NCI-H2196 treated with DMSO at 0.1 percent for 48 hours (cell line): Measurements from ENCODE around the gene TUBA8.
"Not testable (repeated sequence)": the region's sequence is repeated elsewhere in the genome, so short reads cannot be mapped to it uniquely, and the experiment has no call there.

Experiments used
- DNase-seq: peaks from one replicate; lab custom pipeline; 2025; ENCODE audit not compliant: unreplicated experiment; lab: John Stamatoyannopoulos, UW

TUBA8 gene

DNA sequence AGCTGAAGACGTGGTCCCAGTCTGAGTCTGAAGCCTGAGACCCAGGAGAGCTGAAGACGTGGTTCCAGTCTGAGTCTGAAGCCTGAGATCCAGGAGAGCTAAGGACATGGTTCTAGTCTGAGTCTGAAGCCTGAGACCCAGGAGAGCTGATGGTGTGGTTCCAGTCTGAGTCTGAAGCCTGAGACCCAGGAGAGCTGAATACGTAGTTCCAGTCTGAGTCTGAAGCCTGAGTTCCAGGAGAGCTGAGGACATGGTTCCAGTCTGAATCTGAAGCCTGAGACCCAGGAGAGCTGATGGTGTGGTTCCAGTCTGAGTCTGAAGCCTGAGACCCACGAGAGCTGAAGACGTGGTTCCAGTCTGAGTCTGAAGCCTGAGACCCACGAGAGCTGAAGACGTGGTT is 4.6 kb upstream of the TUBA8 start:
- DNase-seq: not testable (repeated sequence)

DNA sequence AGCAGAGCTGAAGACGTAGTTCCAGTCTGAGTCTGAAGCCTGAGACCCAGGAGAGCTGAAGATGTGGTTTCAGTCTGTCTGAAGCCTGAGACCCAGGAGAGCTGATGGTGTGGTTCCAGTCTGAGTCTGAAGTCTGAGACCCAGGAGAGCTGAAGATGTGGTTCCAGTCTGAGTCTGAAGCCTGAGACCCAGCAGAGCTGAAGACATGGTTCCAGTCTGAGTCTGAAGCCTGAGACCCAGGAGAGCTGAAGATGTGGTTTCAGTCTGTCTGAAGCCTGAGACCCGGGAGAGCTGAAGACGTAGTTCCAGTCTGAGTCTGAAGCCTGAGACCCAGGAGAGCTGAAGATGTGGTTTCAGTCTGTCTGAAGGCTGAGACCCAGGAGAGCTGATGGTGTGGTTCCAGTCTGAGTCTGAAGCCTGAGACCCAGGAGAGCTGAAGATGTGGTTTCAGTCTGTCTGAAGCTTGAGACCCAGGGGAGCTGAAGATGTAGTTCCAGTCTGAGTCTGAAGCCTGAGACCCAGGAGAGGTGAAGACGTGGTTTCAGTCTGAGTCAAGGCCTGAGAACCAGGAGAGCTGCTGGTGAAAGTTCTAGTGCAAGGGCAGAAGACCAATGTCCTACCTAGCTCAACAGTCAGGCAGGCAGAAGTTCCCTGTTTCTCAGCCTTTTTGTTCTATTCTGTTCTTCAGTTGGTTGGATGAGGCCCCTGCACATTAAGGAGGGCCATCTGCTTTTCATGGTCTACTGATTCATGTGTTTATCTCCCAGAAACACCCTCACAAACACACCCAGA is 3.9 kb upstream of the TUBA8 start:
- not testable (repeated sequence) for DNase-seq

DNA sequence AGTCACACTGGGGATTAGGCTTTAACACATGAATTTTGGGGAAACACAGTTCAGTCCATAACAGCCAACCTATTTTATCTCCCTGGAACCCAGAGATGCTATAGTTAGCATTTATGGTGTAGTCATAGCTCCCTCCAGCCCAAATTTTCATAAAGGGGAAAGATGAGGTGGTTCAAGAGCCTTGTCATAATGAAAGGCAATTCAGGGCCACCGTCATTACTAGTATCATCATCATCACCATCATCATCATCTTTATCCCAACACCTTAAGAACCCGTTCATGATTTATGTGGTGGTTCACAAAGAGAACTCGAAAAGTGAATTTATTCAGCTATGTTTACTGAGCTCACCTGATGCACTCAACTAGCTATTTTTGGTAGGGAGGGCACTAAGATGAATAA is 2.4 kb upstream of the TUBA8 start:
- DNase-seq: no peak

GRCh38 chr22:18109410-18110193 is 1.0 kb upstream of the TUBA8 start:
- DNase-seq: no peak

DNA sequence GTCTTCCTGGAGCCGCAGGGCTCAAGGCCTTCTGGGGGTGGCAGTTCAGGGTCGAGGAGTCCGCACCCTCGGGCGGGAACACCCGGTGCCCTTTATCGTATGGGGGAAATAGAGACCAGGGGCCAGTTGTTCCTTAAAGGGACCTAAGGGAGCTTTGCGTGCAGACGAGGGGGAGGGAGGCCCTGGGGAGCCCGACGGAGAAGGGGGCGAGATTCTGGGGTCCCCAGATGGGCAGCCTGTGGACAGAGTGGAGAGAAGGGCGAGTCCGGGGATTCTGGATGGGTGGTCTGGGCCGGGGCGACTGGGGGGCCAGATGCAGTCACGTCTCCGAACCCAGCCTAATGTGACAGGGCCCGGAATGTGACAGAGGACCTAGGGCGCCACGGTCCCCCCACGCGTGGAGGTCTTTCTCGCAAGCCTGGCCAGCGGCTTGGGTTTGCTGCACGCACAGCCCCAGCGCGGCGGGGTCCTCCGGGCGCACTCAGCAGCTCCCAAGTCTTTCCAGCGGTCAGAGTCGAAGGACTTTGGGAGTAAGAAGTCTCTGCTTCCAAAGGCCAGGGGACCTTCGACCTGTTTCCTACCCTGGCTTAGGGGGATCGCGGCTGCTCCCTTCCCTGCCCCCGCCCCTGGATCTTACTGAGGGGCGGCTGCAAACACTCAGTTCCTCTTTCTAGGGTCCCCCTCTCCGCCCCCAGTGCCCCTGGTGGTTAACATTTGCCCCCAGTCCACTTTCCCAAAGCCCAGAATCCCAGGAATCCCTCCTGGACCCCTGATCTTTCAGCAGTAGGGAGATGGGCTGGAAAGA is 547 bp downstream of the TUBA8 start:
- no peak for DNase-seq

- no peak for DNase-seq
These were observed 1.2 kb downstream of the TUBA8 start for GRCh38 chr22:18111759-18112330.

- no peak for DNase-seq
These were observed 1.8 kb downstream of the TUBA8 start for GRCh38 chr22:18112440-18112839.

DNA sequence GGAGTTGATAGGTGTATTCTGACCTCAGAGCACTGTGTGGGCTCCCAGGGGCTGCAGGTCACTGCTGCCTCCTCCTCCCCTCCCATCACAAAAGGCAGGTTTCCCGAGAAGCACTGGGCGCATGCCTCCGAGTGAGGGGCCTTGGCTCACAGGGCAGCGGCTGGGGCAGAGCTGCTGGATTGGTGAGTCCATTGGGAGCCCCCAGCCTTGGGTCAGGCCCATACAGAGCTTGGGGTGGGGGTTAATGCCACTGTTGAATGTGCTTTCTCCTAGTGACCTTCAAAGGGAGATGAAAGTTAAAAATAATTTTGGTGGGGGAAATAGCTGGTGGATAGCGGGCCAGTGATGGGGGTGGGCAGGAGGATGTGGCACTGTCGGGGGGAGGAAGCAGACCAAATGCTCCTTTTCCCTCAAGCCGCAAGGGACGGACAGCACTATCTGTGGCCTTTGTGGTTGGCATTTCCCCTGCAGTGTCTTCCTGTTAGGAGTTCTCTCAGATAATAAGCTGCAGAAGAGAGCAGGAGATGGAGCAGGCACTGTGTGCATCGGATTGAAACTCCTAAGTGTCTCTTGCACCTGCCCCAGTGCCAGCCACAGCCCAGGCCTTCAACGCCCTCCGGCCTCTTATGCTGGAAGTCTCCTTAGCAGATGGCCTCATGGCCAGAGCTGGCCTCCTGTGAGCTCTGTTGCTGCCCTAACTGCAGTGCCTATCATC is 3.2 kb downstream of the TUBA8 start:
- no peak for DNase-seq

- DNase-seq: no peak
These were observed 3.9 kb downstream of the TUBA8 start for GRCh38 chr22:18114495-18114894.

- DNase-seq: no peak
These were observed 4.5 kb downstream of the TUBA8 start for GRCh38 chr22:18114976-18115652.

DNA sequence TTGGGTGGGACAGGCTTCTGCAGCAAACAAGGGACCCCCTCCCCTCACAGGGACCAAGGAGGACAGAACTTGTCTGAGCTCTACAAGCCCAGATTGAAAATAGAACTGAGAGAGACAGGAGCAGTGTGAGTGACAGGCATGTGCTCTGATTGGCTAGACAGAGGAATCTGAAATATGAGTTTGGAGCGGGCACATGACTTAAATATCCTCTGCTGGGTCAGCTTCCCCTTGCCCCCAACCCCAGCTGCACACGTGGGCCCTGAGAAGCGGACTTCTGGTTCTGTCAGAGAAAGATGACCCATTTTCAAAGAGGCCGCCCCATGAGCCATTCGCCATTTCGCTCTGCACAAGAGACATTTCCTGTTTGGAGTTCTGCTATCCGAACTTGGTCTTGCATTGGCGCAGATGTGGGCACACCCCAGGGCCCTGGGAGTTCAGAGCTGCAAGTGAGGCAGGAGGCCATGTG is 5.3 kb downstream of the TUBA8 start:
- DNase-seq: no peak

- DNase-seq: no peak
These were observed 6.0 kb downstream of the TUBA8 start for GRCh38 chr22:18116634-18117033.

GRCh38 chr22:18118345-18118915 is 7.8 kb downstream of the TUBA8 start:
- DNase-seq: no peak

GRCh38 chr22:18119409-18120110 is 9.0 kb downstream of the TUBA8 start:
- DNase-seq: no peak

- DNase-seq: no peak
These were observed 10.2 kb downstream of the TUBA8 start for GRCh38 chr22:18120857-18121256.

DNA sequence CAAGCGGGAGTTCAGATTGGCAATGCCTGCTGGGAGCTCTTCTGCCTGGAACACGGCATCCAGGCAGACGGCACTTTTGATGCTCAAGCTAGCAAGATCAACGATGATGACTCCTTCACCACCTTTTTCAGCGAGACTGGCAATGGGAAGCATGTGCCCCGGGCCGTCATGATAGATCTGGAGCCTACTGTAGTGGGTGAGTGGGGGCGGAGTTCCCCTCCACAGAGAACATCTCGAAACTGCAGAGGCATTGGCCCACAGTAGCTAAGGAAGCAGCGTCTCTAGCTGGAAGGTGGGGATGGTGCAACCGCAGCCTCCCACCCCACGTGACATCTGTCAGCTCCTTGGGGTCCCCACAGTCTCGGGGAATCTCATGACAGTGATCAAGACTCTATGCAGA is 10.9 kb downstream of the TUBA8 start:
- DNase-seq: no peak

DNA sequence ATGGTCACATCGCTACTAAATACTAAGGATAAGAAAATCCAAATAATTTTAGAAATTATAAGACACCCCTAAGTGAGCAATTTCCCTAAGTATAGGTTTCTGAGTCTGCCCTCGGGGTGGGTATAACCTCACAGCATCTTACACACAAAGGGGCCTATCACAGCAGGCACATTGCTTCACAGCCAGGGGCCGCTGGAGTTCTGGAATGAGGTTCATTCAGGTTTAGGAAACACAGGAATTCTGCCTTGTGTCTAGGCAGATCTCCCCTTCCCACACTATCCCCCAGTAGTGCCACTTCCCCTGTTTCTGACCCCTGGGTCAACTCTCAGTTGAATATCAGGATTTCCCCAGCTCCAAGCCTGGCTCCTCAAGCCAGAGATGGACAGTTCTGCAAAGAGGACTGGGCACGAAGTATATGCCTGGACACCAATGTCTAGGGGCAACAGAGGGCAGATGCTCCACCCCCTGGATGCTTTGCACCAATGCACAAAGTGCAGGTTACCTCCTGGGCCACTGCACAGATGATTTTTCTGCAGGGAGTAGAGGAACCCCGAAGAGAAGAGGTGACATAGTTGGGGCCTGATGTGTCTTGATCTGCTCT is 11.4 kb downstream of the TUBA8 start:
- DNase-seq: no peak

DNA sequence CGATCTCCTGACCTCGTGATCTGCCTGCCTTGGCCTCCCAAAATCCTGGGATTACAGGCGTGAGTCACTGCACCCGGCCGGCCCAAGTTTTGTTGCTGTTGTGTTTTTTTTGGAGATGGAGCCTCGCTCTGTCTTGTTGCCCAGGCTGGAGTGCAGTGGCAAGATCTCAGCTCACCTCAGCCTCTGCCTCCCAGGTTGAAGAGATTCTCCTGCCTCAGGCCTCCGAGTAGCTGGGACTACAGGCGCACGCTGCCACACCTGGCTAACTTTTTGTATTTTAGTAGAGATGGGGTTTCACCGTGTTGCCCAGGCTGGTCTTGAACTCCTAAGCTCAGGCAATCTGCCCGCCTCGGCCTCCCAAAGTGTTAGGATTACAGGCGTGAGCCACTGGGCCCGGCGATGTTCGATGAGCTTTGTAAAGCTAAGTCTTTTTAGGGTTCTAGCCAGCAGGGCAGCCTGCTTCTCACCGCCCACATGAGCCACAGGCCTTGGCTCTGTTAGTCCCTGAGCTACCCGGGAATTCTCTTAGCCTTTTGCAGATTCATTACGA is 12.9 kb downstream of the TUBA8 start:
- not testable (repeated sequence) for DNase-seq
